Stimulated activated CD4-positive, alpha-beta T cell treated with anti-CD3 and anti-CD28 coated beads, TNF-alpha, amount 100 ng/mL, for 24 hours (primary cell): ENCODE results near the gene LDLRAD3.

Experiments used
- DNase-seq, 3 experiments: peaks; one replicate each; pipeline ENCODE4 v3.0.0-alpha.2; 2020; ENCODE audit warnings: low read depth in 3 of 3

Gene LDLRAD3

GRCh38 chr11:35927104-35927503 is 16.8 kb upstream of the LDLRAD3 start:
- DNase-seq: no peak

- DNase-seq: no peak
These were observed 16.2 kb upstream of the LDLRAD3 start for GRCh38 chr11:35927682-35928081.

DNA sequence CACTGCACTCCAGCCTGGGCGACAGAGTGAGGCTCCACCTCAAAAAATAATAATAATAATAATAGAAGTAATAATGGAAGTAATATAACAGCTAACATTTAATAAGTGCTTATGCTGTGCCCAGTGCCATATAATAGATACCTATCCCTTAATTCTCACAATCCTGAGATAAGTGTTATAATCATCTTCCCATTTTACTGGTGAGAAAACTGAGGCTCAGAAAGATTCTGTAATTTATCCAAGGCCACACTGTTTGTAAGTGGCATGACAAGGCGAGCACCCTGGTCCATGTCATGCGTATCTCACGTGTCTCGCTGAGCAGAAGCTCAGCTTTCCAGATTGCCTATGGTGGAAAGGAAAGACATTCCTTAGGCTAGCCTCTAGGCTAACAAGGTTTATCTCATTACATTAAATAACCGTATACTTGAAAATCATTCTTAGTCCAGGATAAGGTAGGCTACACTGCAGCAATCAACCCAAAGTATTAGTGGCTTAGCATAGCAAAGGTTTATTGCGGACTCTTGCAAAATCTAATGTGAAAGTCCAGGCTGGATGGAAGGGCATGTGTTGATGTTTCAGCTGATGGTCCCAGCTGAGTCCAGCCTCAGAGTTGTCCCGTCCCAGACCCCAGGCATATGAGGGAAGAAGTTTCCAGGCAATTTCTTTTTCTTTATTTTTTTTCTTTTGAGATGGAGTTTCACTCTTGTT is 15.0 kb upstream of the LDLRAD3 start:
- no peak for DNase-seq

DNA sequence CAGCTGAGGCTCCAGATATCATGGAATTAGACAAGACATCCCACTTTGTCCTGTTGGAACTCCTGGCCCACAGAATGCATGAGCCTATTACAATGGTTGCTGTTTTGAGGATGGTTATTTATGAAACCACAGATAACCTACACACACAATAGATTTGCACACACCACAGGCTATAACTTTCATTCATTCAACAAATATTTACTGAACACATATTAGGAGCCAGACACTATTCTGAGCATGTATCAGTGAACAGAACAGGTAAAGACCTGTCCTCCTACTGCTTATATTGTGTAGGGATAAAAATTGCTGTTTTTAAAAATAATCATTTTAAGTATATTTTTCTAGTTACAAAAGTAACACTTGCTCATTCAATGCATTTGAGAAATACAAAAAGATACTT is 13.4 kb upstream of the LDLRAD3 start:
- DNase-seq: no peak

- no peak for DNase-seq
These were observed 11.7 kb upstream of the LDLRAD3 start for GRCh38 chr11:35932121-35932520.

GRCh38 chr11:35932681-35933319 is 11.1 kb upstream of the LDLRAD3 start:
- no peak for DNase-seq

DNA sequence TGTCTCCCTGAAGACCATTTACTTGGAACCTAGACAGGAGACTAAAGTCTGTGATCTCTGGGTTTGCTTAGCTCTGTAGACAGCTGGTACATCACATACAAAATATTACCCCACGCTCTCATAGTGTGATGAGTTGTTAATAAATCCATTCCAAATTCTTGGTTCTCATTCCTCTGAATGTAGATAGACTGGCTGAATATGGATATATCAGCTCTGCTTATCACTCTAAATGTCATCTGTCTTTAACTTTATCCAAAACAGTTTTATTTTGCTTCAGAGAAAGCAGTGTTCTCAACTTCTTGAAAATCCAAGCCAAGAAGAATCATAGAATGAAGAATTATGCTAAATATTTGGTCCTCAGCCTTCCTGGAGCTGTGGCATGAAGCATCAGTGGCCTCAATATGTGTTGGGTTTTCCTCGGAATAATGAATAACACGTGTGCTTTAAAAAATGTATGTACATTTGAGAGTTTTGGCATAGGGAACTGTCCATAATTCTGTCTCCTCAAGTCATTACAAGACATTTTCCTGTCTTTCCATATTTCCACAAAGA is 10.5 kb upstream of the LDLRAD3 start:
- DNase-seq: no peak

- no peak for DNase-seq
These were observed 9.6 kb upstream of the LDLRAD3 start for GRCh38 chr11:35934271-35934670.

GRCh38 chr11:35934981-35935380 is 8.9 kb upstream of the LDLRAD3 start:
- no peak for DNase-seq

DNA sequence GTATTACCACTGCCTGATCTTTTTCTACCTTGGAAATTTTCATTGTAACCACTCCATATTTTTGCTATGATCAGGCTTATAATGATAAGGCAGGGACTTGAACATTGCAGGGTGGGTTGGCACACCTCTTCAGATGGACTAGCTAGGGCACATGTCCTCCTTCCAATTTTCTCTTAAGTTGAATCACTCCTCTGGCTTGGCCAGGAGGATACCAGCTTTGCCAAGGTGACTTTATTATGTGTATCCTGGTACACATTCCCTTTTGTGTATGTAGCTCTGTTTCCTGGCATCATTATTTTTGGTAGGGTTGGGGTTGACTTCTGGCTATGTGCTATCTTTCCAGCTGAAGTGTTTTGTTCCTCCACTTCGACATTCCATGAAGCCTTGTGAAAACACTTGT is 8.5 kb upstream of the LDLRAD3 start:
- DNase-seq: no peak

- DNase-seq: no peak
These were observed 6.8 kb upstream of the LDLRAD3 start for GRCh38 chr11:35937111-35937510.

GRCh38 chr11:35937700-35938099 is 6.2 kb upstream of the LDLRAD3 start:
- no peak for DNase-seq

- no peak for DNase-seq
These were observed 5.6 kb upstream of the LDLRAD3 start for GRCh38 chr11:35938231-35938630.

DNA sequence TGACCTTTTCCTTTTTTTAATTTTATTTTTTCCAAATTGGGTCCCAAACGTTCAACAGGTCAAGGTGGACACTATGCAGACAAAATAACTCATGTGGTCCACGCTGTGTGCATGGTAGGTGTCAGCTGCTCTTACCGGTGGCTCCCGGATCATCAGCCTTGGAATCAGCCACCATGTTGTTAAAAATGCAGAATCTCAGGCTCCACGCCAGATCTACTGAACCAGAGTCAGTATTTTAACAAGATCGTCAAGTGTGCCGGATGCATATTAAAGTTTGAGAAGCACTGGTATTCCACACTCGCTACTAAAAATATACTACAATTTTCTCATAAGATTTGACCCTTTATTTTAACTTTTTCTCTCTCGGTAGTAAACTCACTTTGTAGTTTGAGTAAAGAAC is 553 bp upstream of the LDLRAD3 start:
- DNase-seq: no peak

DNA sequence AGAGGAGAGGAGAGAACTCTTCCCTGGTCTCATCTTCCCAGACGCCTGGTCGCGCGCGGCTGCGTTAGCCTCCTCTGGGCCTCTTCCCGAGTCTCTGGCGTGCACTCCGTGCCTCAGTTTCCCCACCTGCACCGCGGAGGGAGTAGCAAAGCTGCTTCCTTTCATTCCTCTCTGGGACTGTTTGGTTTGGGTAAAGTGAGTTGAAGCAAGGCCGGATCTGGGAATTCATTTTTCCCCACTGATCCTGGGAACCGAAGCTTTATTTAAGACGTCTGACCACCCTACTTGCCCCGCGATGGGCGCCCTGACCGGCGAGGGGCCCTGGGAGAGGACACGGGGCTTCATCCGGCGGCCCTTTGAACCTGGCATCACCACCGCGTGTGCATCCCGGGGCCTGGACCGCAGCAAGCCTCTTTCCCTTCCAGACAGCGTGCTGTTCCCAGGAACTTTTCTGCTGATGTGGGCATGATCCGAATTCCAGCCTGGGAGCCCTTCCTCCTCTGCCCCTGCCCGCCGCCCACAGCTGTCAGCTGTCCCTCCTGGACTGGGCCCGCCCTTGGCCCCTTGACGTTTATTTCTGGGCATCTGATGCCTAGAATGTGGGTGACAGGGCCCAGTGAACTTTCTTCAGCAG is 758 bp downstream of the LDLRAD3 start:
- DNase-seq: no peak

DNA sequence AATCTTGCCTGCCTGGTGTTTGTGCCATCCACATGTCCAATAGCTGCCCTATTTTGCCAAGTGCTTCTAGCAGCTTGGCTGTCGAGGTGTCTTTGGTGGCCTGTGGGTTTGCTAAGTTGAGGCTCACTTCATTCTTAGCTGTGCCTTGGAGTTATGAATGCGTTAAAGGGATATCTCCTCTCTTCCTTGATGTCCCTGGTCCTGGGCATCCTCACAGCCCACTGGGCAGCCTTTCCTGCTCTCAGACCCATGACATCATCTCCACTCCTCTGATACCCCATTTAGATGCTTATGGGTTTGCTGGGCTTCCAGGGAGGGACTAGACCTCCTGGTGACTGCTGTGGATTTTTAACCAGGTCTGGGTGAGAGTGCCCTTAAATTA is 1.3 kb downstream of the LDLRAD3 start:
- DNase-seq: no peak

- no peak for DNase-seq
These were observed 2.9 kb downstream of the LDLRAD3 start for GRCh38 chr11:35946766-35947165.

DNA sequence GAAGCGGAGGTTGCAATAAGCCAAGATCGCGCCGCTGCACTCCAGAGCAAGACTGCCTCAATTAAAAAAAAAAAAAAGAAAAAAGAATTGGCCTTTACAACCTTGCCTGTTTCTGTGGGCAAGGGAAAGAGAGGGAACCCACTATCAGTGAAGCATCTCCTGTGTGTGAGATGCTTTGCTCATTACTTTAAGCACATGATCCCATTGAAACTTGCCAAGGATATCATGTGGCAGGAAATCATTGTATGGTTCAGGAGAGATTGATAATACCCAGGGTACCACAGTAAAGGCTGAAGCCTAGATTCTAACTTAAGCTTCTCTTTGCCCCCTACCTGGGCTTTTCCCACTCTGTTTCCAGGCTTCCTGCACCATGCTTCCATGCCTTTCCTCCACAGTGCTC is 3.6 kb downstream of the LDLRAD3 start:
- no peak for DNase-seq

- DNase-seq: no peak
These were observed 5.4 kb downstream of the LDLRAD3 start for GRCh38 chr11:35949242-35949641.

DNA sequence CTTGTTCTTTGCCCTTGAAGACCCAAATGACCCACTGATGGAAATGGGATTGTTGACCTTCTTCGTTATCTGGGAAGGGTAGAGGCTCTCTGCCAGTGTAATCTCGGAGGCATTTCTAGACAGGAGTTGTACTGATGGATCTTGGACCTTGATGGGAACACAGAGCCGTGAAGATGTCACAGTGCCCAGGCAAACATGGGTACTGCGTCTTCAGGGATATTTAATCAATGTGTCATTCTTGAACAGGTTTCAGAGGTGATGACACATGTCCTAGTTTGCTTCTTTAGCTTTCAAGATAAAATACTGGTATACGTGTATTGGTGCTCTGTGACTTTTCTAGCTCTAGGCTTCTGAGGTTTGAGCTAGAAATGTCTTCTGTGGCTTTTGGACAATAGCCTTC is 6.2 kb downstream of the LDLRAD3 start:
- DNase-seq: no peak

- DNase-seq: no peak
These were observed 7.8 kb downstream of the LDLRAD3 start for GRCh38 chr11:35951680-35952079.

- DNase-seq: no peak
These were observed 9.4 kb downstream of the LDLRAD3 start for GRCh38 chr11:35953081-35953760.
